Endodermal cell (in vitro differentiated cells): ENCODE measurements around the gene ELFN1. TPM values are rescaled to one million over a fixed set of nuclear protein-coding genes. Genes with fewer than 3 reads are reported as not detected.

Experiments used
- DNase-seq: peaks from one replicate; pipeline ENCODE4 v3.0.0-alpha.2; 2017
- H3K27ac ChIP-seq: 2 replicates; pipeline ENCODE4 v1.5.1; 2013; ENCODE audit warnings: mild to moderate bottlenecking, low read depth, low read length, moderate library complexity
- H3K27me3 ChIP-seq: 2 replicates; pipeline ENCODE4 v1.6.1; 2013; ENCODE audit warnings: mild to moderate bottlenecking, low read length, moderate library complexity; ENCODE audit not compliant: insufficient read depth, control insufficient read depth, poor library complexity, severe bottlenecking
- H3K36me3 ChIP-seq: 2 replicates; pipeline ENCODE4 v1.7.0; 2013; ENCODE audit warnings: mild to moderate bottlenecking, low read length, moderate library complexity; ENCODE audit not compliant: control insufficient read depth, insufficient read depth
- H3K4me1 ChIP-seq: one replicate; pipeline ENCODE4 v1.7.0; 2013; ENCODE audit warnings: low read length; ENCODE audit not compliant: control insufficient read depth, insufficient read depth
- H3K4me3 ChIP-seq: 2 replicates; pipeline ENCODE4 v1.5.1; 2013; ENCODE audit warnings: mild to moderate bottlenecking, low read length, moderate library complexity
- H3K9ac ChIP-seq: 2 replicates; pipeline ENCODE4 v1.6.1; 2013; ENCODE audit warnings: mild to moderate bottlenecking, low read length, moderate library complexity; ENCODE audit not compliant: poor library complexity, severe bottlenecking; ENCODE audit errors: extremely low read depth
- H3K9me3 ChIP-seq: 2 replicates; pipeline ENCODE4 v1.6.1; 2013; ENCODE audit warnings: mild to moderate bottlenecking, low read length, moderate library complexity; ENCODE audit not compliant: control insufficient read depth
- H3K27ac Mint-ChIP-seq: 2 replicates; pipeline ENCODE4 v1.8.0; 2020; ENCODE audit warnings: mixed read lengths
- H3K27me3 Mint-ChIP-seq: 2 replicates; pipeline ENCODE4 v1.8.0; 2021; ENCODE audit warnings: mild to moderate bottlenecking, mixed read lengths; ENCODE audit not compliant: insufficient read depth
- H3K36me3 Mint-ChIP-seq: 2 replicates; pipeline ENCODE4 v1.8.0; 2020; ENCODE audit warnings: low read depth, mixed read lengths
- H3K4me1 Mint-ChIP-seq: 2 replicates; pipeline ENCODE4 v1.8.0; 2020; ENCODE audit warnings: mixed read lengths
- H3K4me3 Mint-ChIP-seq: 2 replicates; pipeline ENCODE4 v1.8.0; 2020; ENCODE audit warnings: mild to moderate bottlenecking, moderate library complexity, mixed read lengths
- H3K9me3 Mint-ChIP-seq: 2 replicates; pipeline ENCODE4 v1.8.0; 2020; ENCODE audit warnings: mild to moderate bottlenecking, mixed read lengths
- WGBS, 2 experiments: methylation state at CpG; one replicate each; pipeline versions ENCODE4 v1.1.5 to v1.1.7; 2013; ENCODE audit warnings: missing lambda C conversion rate in 2 of 2, mixed read lengths in 1 of 2; ENCODE audit not compliant: insufficient coverage in 1 of 2, insufficient read length in 1 of 2; 5-methylcytosine and 5-hydroxymethylcytosine counted together
- total RNA-seq, 2 donors: library from RNA; stranded (reverse); fragmentation: NEBNext Ultra II Directional in 1 of 2; extraction: Animal tissue kit (Norgen Biotek cat#: 25700) in 1 of 2; gene quantifications; 2 replicates in 1 of 2; 3 replicates in 1 of 2; pipeline ENCODE4 v1.2.1, GENCODE V29; 2021
- TF ChIP-seq, protein P1 (sequence below): fragments of 200-600 bp; sonication (generic); conservative IDR thresholded peaks from 2 replicates; pipeline ENCODE4 v1.5.0; 2021; ENCODE audit warnings: antibody characterized with exemption, mild to moderate bottlenecking

Gene ELFN1
- total RNA-seq, 2 donors from 2014 or later, result 2.1 to 5.0 TPM

DNA sequence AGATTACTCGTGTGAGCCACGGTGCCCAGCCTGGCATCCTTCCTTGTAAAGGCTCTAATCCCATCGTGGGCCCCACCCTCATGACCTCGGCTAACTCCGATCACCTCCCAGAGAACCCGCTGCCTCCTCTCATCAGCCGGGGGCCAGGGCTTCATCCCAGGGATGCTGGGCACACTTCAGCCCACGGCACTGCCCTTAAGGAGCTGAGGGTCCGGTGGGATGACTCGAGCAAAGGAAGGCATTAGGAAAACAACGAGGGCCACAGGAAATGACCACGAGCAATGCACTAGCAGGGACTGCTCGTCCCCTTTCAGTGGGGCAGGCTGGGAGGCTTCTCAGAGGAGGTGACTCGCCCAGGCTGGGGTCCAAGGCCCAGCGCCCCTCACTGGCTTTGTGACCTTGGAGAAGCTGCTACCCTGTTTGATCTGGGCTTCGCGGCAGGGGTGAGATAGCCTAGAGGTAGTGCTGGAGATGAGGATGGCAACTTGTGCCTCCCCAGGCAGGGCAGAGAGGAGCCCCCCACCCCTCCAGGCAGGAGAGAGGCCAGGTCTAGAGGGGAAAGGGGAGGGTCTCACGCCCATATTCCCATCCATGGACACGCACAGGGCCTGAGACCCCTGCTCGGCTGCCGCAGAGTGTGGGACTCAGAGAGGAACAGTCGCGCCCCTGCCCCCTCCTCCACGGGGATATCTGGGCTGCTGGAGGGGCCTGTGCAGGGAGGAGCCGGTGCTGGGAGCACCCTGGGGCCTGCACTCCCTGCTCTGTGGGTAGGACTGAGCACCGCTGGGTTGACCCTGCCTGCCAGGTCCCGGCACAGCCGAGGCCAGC lies 26.8 kb downstream of the ELFN1 start:
- no peak overlapping the region for H3K27ac ChIP-seq
- peaks cover 2% of the 10 kb centered on the region for H3K9me3 ChIP-seq
- WGBS, 2 experiments, result 88 to 89% methylated on average over 17 to 28 of the region's 28 CpGs
- TF ChIP-seq, protein P1, sequence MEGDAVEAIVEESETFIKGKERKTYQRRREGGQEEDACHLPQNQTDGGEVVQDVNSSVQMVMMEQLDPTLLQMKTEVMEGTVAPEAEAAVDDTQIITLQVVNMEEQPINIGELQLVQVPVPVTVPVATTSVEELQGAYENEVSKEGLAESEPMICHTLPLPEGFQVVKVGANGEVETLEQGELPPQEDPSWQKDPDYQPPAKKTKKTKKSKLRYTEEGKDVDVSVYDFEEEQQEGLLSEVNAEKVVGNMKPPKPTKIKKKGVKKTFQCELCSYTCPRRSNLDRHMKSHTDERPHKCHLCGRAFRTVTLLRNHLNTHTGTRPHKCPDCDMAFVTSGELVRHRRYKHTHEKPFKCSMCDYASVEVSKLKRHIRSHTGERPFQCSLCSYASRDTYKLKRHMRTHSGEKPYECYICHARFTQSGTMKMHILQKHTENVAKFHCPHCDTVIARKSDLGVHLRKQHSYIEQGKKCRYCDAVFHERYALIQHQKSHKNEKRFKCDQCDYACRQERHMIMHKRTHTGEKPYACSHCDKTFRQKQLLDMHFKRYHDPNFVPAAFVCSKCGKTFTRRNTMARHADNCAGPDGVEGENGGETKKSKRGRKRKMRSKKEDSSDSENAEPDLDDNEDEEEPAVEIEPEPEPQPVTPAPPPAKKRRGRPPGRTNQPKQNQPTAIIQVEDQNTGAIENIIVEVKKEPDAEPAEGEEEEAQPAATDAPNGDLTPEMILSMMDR, result no peak
- no peaks in the 10 kb centered on the region for H3K27me3 ChIP-seq
- Mint-ChIP-seq H3K4me1 (peaks cover 1% of the 10 kb centered on the region), H3K4me3 (no peak overlapping the region), H3K27ac (no peak overlapping the region), H3K36me3 (peaks cover 2% of the 10 kb centered on the region), H3K27me3 (peaks cover 2% of the 10 kb centered on the region), H3K9me3 (peaks cover 17% of the 10 kb centered on the region)
- no peak overlapping the region for H3K9ac ChIP-seq
- peak; percentile 51 for DNase-seq
- H3K4me1 ChIP-seq, result no peaks in the 10 kb centered on the region
- H3K4me3 ChIP-seq, result no peak overlapping the region
- no peaks in the 10 kb centered on the region for H3K36me3 ChIP-seq

DNA sequence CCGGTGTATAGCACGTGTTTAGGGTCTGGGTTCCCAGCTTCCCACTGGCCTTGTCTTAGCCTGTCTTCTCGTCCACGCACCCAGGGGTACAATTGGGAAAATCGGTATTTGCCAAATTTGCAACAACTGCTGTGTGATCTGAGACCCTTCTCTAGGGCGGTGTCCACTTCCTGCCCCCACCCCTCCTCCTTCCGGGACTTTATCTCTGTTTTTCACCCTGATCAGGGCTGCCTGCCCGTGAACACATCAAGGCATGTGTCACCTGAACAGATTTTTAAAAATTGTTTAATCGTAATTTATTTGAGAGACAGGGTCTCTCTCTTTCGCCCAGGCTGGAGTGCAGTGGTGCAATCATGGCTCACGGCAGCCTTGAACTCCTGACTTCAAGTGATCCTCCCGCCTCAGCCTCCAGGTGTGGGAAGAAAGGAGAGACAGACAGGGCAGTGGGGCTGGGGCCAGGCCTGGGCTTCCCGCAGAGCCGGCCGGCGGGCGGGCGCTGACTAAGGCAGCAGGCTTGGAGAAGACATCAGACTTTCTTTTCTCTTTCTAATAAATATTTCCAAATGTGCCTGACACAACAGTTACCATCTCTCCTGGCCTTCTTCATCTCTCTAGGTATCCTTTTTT lies 27.5 kb downstream of the ELFN1 start:
- Histone ChIP-seq H3K27me3 (no peaks in the 10 kb centered on the region), H3K9me3 (peaks cover 8% of the 10 kb centered on the region), H3K4me1 (no peaks in the 10 kb centered on the region), H3K36me3 (no peaks in the 10 kb centered on the region), H3K27ac (no peak overlapping the region), H3K4me3 (no peak overlapping the region), H3K9ac (no peak overlapping the region)
- Mint-ChIP-seq H3K4me3 (no peak overlapping the region), H3K36me3 (peaks cover 3% of the 10 kb centered on the region), H3K4me1 (peaks cover 1% of the 10 kb centered on the region), H3K9me3 (peaks cover 23% of the 10 kb centered on the region), H3K27me3 (peaks cover 2% of the 10 kb centered on the region), H3K27ac (peak overlapping the region; percentile 44)
- TF ChIP-seq, protein P1, result no peak
- WGBS, 2 experiments, result 83 to 86% methylated on average over 10 to 18 of the region's 18 CpGs
- DNase-seq, result peak; percentile 53

DNA sequence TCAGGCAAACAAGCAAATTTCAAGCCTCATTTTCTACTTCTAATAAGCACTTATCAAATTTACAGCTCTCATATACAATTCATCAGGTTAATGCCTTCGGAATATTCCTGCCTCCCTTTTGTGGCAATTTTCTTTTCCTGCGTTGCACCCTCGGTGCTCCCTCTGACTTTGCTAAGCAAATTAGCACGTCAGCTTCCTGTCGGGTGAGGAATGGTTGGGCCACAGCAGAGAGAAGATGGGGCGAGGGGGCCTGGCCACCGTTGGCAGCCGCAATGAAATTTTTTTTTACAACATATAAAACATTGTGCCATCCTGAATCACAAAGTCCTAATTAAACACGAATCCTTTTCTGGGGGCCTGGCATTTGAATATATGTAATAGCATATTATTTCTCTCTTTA lies 28.1 kb downstream of the ELFN1 start:
- no peak overlapping the region for H3K27ac Mint-ChIP-seq
- no peak overlapping the region for H3K4me3 ChIP-seq
- H3K27me3 ChIP-seq, result no peaks in the 10 kb centered on the region

More for the DNA sequence above, 28.1 kb downstream of the ELFN1 start:
- Mint-ChIP-seq H3K9me3 (peaks cover 29% of the 10 kb centered on the region), H3K4me1 (peaks cover 1% of the 10 kb centered on the region), H3K4me3 (no peak overlapping the region), H3K27me3 (peaks cover 4% of the 10 kb centered on the region), H3K36me3 (peaks cover 6% of the 10 kb centered on the region)
- H3K27ac ChIP-seq, result no peak overlapping the region
- no peaks in the 10 kb centered on the region for H3K36me3 ChIP-seq
- no peaks in the 10 kb centered on the region for H3K4me1 ChIP-seq
- peaks cover 13% of the 10 kb centered on the region for H3K9me3 ChIP-seq
- WGBS, 2 experiments, result 58 to 73% methylated on average over 1 to 8 of the region's 9 CpGs
- DNase-seq, result peak; percentile 36
- TF ChIP-seq, protein P1, result no peak
- H3K9ac ChIP-seq, result no peak overlapping the region
